Muscle of leg (tissue), 11 donors: ENCODE data around the gene ABR. TPM values are rescaled to one million over a fixed set of nuclear protein-coding genes. Genes with fewer than 3 reads are reported as not detected.
"Not testable (repeated sequence)": the region's sequence is repeated elsewhere in the genome, so short reads cannot be mapped to it uniquely, and the experiment has no call there.

Experiments used
- DNase-seq: peaks from one replicate; pipeline ENCODE4 v3.0.0; 2013
- H3K27ac ChIP-seq: one replicate; pipeline ENCODE4 v1.5.1; 2013; ENCODE audit warnings: mild to moderate bottlenecking, low read length, control low read depth
- H3K27me3 ChIP-seq: one replicate; pipeline ENCODE4 v1.6.1; 2013; ENCODE audit warnings: low read length; ENCODE audit not compliant: control insufficient read depth, insufficient read depth
- H3K36me3 ChIP-seq: one replicate; pipeline ENCODE4 v1.6.1; 2013; ENCODE audit warnings: low read length; ENCODE audit not compliant: control insufficient read depth, insufficient read depth
- H3K4me1 ChIP-seq: one replicate; pipeline ENCODE4 v1.6.1; 2013; ENCODE audit warnings: low read length; ENCODE audit not compliant: control insufficient read depth, insufficient read depth
- H3K4me3 ChIP-seq: one replicate; pipeline ENCODE4 v1.5.1; 2013; ENCODE audit warnings: low read length, control low read depth
- H3K9me3 ChIP-seq: replicated peaks from 2 replicates; pipeline ENCODE4 v1.6.1; 2013; ENCODE audit warnings: low read depth, low read length; ENCODE audit not compliant: control insufficient read depth
- WGBS: methylation state at CpG from one replicate; pipeline ENCODE4 v1.1.5; 2013; ENCODE audit warnings: missing lambda C conversion rate; ENCODE audit not compliant: insufficient coverage; 5-methylcytosine and 5-hydroxymethylcytosine counted together
- polyA plus RNA-seq, 8 donors: library from polyadenylated mRNA; unstranded; fragments of 120-200 nt; gene quantifications; one replicate each; pipeline versions ENCODE4 v1.2.1 to v1.2.3, GENCODE V29; 2013; ENCODE audit warnings: inconsistent platforms in 1 of 8, low replicate concordance in 1 of 8; ENCODE audit not compliant: insufficient read length in 8 of 8, insufficient read depth in 1 of 8
- total RNA-seq: library from RNA; stranded (reverse); fragments of 120-200 nt; gene quantifications from one replicate; pipeline ENCODE4 v1.2.4, GENCODE V29; 2013

Gene ABR
- total and polyA plus RNA-seq, 9 donors = 21.4 to 58.3 (median 40.1) TPM

- H3K4me1 ChIP-seq = peaks cover 32% of the 10 kb centered on the region
- 90% methylated on average over 10 of the region's 15 CpGs for WGBS
Measured at GRCh38 chr17:1073963-1074625, 105.7 kb downstream of the ABR start.

GRCh38 chr17:1073241-1073962 lies 106.4 kb downstream of the ABR start:
- peak; percentile 66 for DNase-seq
- H3K4me3 ChIP-seq = no peak overlapping the region
- peaks cover 33% of the 10 kb centered on the region for H3K36me3 ChIP-seq
- 79% methylated on average over 18 of the region's 25 CpGs for WGBS
- peaks cover 2% of the 10 kb centered on the region for H3K27me3 ChIP-seq
- no peak overlapping the region for H3K27ac ChIP-seq
- no peaks in the 10 kb centered on the region for H3K9me3 ChIP-seq
- peaks cover 26% of the 10 kb centered on the region for H3K4me1 ChIP-seq

More at GRCh38 chr17:1073963-1074625, 105.7 kb downstream of the ABR start:
- H3K4me3 ChIP-seq, H3K27me3 ChIP-seq, H3K9me3 ChIP-seq, H3K27ac ChIP-seq, DNase-seq: not testable (repeated sequence)
- H3K36me3 ChIP-seq = peaks cover 27% of the 10 kb centered on the region

DNA sequence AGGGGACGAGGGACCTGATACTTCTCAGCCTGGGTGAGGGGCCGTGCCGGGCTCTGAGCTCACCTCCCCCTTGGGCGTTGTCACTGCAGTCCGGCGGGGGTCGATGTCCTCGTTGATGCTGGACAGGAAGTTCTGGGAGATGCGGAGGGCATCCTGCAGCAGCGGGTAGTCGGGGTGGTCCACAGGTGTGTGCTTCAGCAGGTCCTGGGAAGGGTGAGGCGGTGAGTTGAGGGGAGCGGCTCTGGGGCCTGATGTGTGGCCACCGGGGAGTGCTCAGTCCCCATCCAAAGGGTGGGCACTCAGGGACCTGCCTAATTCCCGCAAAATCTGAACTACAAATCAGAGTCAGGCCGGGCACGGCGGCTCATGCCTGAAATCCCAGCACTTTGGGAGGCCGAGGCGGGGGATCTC lies 107.2 kb downstream of the ABR start:
- no peak overlapping the region for H3K27ac ChIP-seq
- H3K27me3 ChIP-seq = no peaks in the 10 kb centered on the region
- WGBS = 92% methylated on average over 17 of the region's 20 CpGs
- DNase-seq = no peak
- no peaks in the 10 kb centered on the region for H3K9me3 ChIP-seq
- H3K4me1 ChIP-seq = peaks cover 25% of the 10 kb centered on the region
- peaks cover 41% of the 10 kb centered on the region for H3K36me3 ChIP-seq
- no peak overlapping the region for H3K4me3 ChIP-seq

- peaks cover 2% of the 10 kb centered on the region for H3K9me3 ChIP-seq
- WGBS = 75% methylated on average over 25 of the region's 29 CpGs
- H3K27me3 ChIP-seq = no peaks in the 10 kb centered on the region
- no peak for DNase-seq
- peaks cover 48% of the 10 kb centered on the region for H3K36me3 ChIP-seq
- peaks cover 23% of the 10 kb centered on the region for H3K4me1 ChIP-seq
- no peak overlapping the region for H3K4me3 ChIP-seq
- H3K27ac ChIP-seq = no peak overlapping the region
Measured at GRCh38 chr17:1071103-1071825, 108.5 kb downstream of the ABR start.

DNA sequence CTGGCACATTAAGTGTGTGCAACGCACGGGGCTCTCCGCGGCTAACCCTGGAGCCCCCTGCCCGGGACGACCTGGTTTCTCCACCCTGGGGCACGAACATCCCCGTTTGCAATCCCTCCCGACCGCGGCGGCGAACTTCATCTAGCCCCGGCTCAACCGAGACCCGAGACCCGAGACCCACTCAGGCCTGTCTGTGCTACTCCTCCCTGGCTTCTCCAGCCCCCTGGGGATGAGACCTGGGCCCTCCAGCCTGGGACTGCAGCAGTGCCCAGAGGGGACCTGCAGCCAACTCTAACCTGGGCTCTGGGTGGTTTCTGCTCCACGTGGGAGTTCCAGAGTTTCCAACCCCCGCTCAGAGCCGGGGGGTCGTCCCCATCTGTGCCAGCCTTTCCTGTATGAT lies 109.4 kb downstream of the ABR start:
- Histone ChIP-seq H3K27ac (no peak overlapping the region), H3K27me3 (no peaks in the 10 kb centered on the region), H3K9me3 (peaks cover 10% of the 10 kb centered on the region), H3K4me1 (peaks cover 15% of the 10 kb centered on the region), H3K36me3 (peaks cover 55% of the 10 kb centered on the region), H3K4me3 (no peak overlapping the region)
- WGBS = 90% methylated on average over 21 of the region's 21 CpGs
- DNase-seq = no peak

GRCh38 chr17:1069847-1070246 lies 109.9 kb downstream of the ABR start:
- Histone ChIP-seq H3K27me3 (no peaks in the 10 kb centered on the region), H3K9me3 (peaks cover 11% of the 10 kb centered on the region), H3K4me1 (peaks cover 10% of the 10 kb centered on the region), H3K36me3 (peaks cover 57% of the 10 kb centered on the region), H3K27ac (no peak overlapping the region), H3K4me3 (no peak overlapping the region)
- DNase-seq = no peak
- 92% methylated on average over 12 of the region's 21 CpGs for WGBS

- 92% methylated on average over 2 of the region's 7 CpGs for WGBS
- Histone ChIP-seq H3K27ac (no peak overlapping the region), H3K36me3 (peaks cover 58% of the 10 kb centered on the region)
Measured at GRCh38 chr17:1068356-1068755, 111.4 kb downstream of the ABR start.

DNA sequence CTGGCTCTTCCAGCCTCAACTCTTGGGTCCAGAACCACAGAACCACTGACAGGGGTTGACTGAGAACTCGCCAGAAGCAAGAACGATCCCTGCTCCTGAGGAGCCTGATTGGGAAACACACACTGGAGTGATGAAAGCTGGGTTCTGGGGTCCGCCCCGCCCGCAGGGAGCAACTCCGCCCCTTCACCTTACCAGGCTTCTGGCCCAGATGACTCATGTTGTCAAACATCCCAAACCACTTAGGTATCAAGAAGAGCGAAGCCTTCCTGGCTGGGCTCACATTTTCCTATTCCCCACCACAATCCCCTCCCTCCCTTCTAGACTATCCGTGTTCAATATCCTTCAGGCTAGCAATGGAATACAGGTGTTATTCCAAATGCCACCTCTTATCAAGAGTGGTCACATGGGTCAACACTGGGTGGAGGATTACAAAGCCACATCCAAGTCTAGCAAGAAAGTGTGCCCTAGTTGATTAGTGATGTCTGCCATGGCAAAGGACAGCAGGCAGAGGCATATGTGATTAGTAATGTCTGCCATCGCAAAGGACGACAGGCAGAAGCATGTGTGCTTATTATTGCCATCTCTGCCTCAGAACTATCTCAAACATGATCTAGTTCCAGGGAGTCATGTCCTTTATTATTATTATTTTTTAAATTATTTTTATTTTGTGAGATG lies 112.4 kb downstream of the ABR start:
- H3K27ac ChIP-seq = no peak overlapping the region
- H3K4me3 ChIP-seq = no peak overlapping the region
- peaks cover 60% of the 10 kb centered on the region for H3K36me3 ChIP-seq
- DNase-seq = no peak
- no peaks in the 10 kb centered on the region for H3K27me3 ChIP-seq
- peaks cover 11% of the 10 kb centered on the region for H3K9me3 ChIP-seq
- WGBS = 90% methylated on average over 7 of the region's 10 CpGs
- no peaks in the 10 kb centered on the region for H3K4me1 ChIP-seq

More at GRCh38 chr17:1068356-1068755, 111.4 kb downstream of the ABR start:
- Histone ChIP-seq H3K4me1 (peaks cover 3% of the 10 kb centered on the region), H3K4me3 (no peak overlapping the region), H3K9me3 (peaks cover 11% of the 10 kb centered on the region), H3K27me3 (no peaks in the 10 kb centered on the region)
- no peak for DNase-seq

- 100% methylated on average over 1 of the region's 4 CpGs for WGBS
- H3K4me1 ChIP-seq, H3K4me3 ChIP-seq, H3K27ac ChIP-seq, DNase-seq, H3K27me3 ChIP-seq: not testable (repeated sequence)
- Histone ChIP-seq H3K36me3 (peaks cover 56% of the 10 kb centered on the region), H3K9me3 (peaks cover 11% of the 10 kb centered on the region)
Measured at GRCh38 chr17:1065416-1065815, 114.4 kb downstream of the ABR start.

GRCh38 chr17:1060991-1061390 lies 118.8 kb downstream of the ABR start:
- Histone ChIP-seq H3K4me1 (peaks cover 3% of the 10 kb centered on the region), H3K27ac (peak overlapping the region; percentile 47), H3K4me3 (no peak overlapping the region), H3K9me3 (peaks cover 8% of the 10 kb centered on the region), H3K36me3 (peaks cover 42% of the 10 kb centered on the region), H3K27me3 (no peaks in the 10 kb centered on the region)
- 71% methylated on average over 11 of the region's 11 CpGs for WGBS
- peak; percentile 78 for DNase-seq
